Ecto neural progenitor cell (in vitro differentiated cells): ENCODE measurements around the gene PRADC1.

Source experiments
- DNase-seq: peaks from one replicate; pipeline ENCODE4 v3.0.0-alpha.2; 2018; ENCODE audit warnings: low spot score

Gene PRADC1

GRCh38 chr2:73235315-73236028, 2.4 kb upstream of the PRADC1 start:
- no peak for DNase-seq

- peak; percentile 89 for DNase-seq
Measured at GRCh38 chr2:73233932-73234832, 1.1 kb upstream of the PRADC1 start, which contains the start of gene CCT7. TSS of gene CCT7 (plus strand) at chr2:73234308. CDS start at chr2:73234379, 71 bp downstream.

- no peak for DNase-seq
Measured at GRCh38 chr2:73232403-73233153, 461 bp downstream of the PRADC1 start.

GRCh38 chr2:73228631-73229030, 4.4 kb downstream of the PRADC1 start:
- no peak for DNase-seq

GRCh38 chr2:73227086-73227485, 6.0 kb downstream of the PRADC1 start:
- no peak for DNase-seq

GRCh38 chr2:73225513-73226360, 7.3 kb downstream of the PRADC1 start:
- no peak for DNase-seq

GRCh38 chr2:73223821-73224220, 9.2 kb downstream of the PRADC1 start:
- no peak for DNase-seq

GRCh38 chr2:73218298-73218697, 14.7 kb downstream of the PRADC1 start:
- DNase-seq = no peak

- DNase-seq = no peak
Measured at GRCh38 chr2:73217826-73218225, 15.2 kb downstream of the PRADC1 start.

- no peak for DNase-seq
Measured at GRCh38 chr2:73217160-73217559, 15.9 kb downstream of the PRADC1 start.

GRCh38 chr2:73215254-73215653, 17.8 kb downstream of the PRADC1 start:
- no peak for DNase-seq

- DNase-seq = peak; percentile 91
Measured at GRCh38 chr2:73214120-73215035, 18.7 kb downstream of the PRADC1 start, which contains the start of gene SMYD5. TSS of gene SMYD5 (plus strand) at chr2:73214245. CDS start at chr2:73214267, 22 bp downstream.

- DNase-seq = peak; percentile 81
Measured at GRCh38 chr2:73212448-73213176, 20.4 kb downstream of the PRADC1 start.

GRCh38 chr2:73212098-73212447, 21.0 kb downstream of the PRADC1 start:
- no peak for DNase-seq

GRCh38 chr2:73210696-73211095, 22.3 kb downstream of the PRADC1 start:
- DNase-seq = no peak

- no peak for DNase-seq
Measured at GRCh38 chr2:73210019-73210418, 23.0 kb downstream of the PRADC1 start.

GRCh38 chr2:73208258-73208657, 24.8 kb downstream of the PRADC1 start:
- no peak for DNase-seq

GRCh38 chr2:73205611-73206010, 27.4 kb downstream of the PRADC1 start:
- no peak for DNase-seq

- DNase-seq = peak; percentile 53
Measured at GRCh38 chr2:73203055-73203681, 29.9 kb downstream of the PRADC1 start.
